HG03520 (cell line): Measurements from ENCODE around the gene MAGEC2.

ENCODE experiments used
- ATAC-seq: cut with Tn5 transposase; IDR thresholded peaks from one replicate; pipeline ENCODE4 v1.9.1; 2021; ENCODE audit warnings: mild to moderate bottlenecking, moderate library complexity; ENCODE audit not compliant: unreplicated experiment

Gene MAGEC2, protein sequence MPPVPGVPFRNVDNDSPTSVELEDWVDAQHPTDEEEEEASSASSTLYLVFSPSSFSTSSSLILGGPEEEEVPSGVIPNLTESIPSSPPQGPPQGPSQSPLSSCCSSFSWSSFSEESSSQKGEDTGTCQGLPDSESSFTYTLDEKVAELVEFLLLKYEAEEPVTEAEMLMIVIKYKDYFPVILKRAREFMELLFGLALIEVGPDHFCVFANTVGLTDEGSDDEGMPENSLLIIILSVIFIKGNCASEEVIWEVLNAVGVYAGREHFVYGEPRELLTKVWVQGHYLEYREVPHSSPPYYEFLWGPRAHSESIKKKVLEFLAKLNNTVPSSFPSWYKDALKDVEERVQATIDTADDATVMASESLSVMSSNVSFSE

DNA sequence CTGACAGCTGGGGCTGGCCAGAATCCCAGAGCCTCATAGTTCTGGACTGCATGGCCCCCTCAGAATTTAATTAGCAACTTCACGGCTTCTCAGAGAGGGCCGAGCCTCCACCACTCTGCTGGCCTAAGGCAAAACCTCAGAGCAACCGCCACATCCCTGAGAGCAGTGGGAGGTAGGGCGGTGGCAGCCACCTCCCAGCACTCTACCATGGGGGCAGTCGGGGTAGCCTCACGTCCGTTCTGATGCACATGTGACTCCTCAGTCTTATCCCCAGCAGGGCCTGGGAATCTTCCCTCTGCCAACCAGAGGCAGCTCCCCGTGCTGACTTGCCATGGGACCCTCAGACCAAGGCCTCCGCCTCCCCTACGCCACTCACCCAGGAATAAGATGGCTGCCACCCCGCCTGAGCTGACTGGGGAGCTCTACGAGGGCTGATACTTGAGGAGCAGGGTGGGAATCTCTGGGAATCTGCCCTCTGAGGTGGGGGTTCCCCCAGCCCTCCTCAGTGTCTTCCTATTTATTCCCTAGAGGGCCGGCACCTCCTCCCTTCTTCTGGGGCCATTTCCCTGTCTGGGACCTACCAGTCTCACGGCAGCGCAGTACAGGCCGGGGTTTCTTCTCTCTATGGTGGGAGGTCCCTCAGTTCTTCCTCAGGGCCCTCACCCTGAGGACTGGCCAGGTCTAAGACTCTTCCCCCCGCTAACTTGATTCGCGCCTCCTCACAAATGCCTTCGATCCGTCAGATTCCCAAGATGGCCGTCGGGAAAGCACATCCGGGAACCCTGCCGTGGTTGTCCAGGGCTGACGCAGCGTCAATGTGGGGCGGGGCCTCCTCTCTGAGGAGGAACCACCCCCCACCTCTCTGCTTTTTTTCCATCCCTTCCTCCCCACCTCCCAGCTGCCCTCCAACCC is at the start of gene MAGEC2:
TSS of gene MAGEC2 (minus strand) at position 769 of the 912 bp plus-strand sequence. CDS start 1,303 bp downstream, outside the sequence.
- ATAC-seq = no peak

DNA sequence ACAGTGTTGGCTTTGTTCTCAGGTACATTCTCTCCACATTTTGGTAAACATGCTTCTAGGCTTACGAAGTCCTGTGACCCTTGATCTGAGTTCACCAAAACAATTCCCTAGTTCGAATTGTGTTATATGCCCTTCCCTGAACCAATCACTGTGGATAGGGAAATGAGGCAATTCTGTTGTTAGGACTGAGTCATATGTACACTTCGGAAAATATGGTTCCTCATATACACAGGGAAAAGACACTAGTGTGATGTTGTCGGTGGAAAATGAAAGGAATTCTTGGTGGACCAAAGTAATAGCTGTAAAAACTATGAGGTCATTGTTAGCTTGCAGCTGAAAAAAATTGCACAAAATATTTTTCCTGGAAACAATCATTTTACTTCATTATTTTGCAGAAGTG is 46.6 kb upstream of the MAGEC2 start:
- ATAC-seq = no peak

- no peak for ATAC-seq
These were observed 46.1 kb upstream of the MAGEC2 start for GRCh38 chrX:142251202-142251601.

DNA sequence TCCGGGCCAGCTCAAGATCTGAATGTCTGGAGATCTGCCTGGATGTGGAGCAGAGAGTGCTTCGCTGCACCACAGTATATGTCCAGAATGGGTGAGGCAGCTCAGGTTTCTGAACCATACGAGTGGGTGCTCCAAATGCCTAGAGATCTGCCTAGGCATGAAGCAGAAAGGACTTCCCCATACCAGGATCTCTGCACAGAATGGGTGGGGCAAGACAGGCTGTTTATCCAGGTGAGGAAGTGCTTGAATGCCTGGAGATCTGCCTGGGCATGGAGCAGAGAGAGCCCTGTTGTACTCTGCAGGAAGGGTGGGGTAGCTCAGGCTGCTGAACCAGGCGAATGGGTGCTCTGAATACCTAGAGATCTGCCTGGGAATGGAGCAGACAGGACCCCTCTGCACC is 45.4 kb upstream of the MAGEC2 start:
- ATAC-seq = no peak

- no peak for ATAC-seq
These were observed 44.6 kb upstream of the MAGEC2 start for GRCh38 chrX:142249721-142250120.

DNA sequence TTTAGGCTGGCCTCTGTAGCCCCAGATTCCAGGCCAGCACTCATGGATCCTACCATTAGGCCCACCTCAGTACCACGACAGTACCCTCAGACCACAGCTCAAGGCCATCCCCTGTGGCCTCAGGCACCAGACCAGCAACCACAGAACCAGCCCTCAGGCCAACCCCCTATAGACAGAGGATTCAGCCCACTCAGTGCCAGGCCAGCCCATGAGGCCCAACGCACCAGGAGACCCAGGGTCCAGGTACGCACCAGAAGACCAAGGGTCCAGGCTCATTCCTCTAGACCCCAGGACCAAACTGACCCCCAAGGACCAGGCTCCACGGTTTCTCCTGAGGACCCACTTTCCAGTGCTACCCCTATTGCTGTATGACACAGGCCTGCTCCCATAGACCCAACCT is 39.5 kb upstream of the MAGEC2 start:
- ATAC-seq = no peak

- no peak for ATAC-seq
These were observed 33.4 kb upstream of the MAGEC2 start for GRCh38 chrX:142238536-142238935.

DNA sequence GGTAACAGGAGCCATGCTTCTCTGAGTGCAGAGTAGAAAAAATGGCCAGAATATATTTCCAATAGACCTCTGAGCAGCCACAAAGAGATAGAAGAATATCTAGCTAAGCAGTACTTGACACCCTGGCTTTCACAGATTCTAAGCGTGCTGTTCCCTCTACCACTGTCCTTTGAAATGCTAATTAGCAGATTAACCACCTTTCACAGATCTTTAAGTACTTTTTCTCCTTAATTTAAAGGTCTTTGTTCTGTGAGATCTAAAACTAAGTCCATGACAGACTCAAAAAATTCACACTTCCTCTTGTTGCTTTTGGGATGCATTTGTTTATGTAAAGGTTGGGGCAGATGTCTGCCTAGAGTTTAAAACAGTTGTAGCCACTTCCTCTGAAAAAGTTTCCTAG is 28.3 kb upstream of the MAGEC2 start:
- ATAC-seq = no peak

GRCh38 chrX:142214081-142214480 is 9.0 kb upstream of the MAGEC2 start:
- ATAC-seq = no peak

DNA sequence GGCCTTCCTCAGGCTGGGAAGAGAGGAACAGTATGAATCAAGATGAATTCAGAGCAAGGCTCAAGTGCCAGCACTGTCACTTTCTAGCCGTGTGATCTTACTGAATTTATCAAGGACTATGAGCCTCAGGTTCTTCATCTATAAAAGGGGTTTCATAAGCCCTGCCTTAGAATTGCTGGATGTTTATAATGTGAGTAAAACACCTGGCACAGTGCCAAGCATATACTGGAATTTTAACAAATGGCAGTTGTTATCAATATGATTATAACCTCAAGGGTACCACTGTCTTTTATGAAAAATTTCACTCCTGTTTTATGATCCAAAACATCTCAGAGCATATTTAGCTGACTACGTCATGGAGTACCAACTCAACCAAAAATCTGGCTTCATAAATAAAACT is 4.0 kb downstream of the MAGEC2 start:
- no peak for ATAC-seq

DNA sequence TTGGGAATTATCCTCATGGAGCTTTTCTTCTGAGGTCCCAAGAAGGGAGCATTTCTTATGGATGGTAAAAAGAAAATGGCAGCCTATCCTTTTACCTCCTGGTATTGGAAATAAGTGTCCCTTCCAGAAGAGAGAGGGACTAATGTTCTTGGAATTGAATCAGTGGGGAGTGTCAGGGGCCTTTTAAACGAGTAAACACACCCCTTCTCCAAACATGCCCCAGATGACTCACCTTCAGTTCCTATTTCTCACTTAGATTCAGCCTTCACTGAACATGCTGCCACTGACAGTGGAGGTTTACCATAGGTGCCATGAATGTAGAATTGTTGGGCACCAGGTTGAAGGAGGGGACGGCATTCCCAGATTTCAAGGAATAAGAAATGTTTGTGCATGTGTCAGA is 19.0 kb downstream of the MAGEC2 start:
- ATAC-seq = no peak

DNA sequence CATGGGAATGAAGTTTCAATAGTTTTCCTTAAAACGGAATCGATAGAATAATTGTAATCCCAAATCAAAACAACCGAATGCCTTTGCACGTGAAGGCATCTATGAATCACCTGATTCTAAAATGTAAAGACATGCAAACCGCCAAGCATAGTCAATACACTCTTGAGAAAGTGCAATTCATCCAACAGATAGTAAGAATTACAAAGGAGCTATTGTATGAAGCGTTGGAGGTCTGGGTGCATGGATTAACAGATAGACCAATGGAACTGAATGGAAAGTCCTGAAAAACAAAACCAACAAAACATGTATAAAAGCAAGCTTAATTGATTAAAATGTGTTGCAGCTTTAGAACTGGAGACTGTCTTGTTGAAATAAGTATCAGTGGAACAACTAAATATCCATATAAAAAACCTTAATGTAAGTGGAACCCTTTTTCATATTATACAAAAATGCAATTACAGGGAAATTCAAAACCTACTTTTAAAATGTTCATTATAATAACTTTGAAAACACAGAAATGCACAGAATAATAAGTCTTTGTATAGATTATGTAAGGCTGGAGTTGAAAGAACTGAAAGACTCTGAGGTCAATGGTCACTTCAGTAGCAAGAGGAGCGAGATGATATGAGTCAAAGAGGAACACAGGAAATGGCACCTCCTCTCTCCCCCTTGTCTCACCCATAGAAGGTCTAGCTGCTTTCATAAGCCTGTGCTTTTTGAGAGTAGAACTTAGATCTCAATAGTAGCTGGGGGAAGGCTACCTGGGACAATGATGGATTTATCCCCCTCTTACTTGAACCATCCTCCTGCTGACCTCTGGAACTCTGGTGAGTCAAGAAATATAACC is 20.1 kb downstream of the MAGEC2 start:
- ATAC-seq = no peak

GRCh38 chrX:142156567-142156966 is 48.5 kb downstream of the MAGEC2 start:
- no peak for ATAC-seq
